ENCODE data around the gene ABHD2.

ABHD2 gene

DNA sequence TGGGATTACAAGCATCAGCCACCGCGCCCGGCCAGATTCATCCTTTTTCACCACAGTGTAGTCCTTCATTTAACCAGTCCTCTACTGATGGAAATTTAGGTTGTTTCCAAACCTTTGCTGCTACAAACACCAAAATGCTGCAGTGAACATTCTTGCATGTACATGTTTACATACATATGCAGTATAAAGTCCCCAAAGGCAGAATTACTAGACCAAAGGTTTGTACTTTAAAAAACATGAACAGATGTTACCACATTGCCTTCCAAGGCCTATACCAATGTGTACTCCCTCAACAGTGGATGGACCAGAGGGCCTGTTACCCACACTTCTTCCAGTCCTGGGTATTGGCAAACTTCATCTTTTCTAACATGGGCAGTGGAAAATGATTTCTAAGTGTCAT lies 82.1 kb downstream of the ABHD2 start:
- DNase-seq: no peak

DNA sequence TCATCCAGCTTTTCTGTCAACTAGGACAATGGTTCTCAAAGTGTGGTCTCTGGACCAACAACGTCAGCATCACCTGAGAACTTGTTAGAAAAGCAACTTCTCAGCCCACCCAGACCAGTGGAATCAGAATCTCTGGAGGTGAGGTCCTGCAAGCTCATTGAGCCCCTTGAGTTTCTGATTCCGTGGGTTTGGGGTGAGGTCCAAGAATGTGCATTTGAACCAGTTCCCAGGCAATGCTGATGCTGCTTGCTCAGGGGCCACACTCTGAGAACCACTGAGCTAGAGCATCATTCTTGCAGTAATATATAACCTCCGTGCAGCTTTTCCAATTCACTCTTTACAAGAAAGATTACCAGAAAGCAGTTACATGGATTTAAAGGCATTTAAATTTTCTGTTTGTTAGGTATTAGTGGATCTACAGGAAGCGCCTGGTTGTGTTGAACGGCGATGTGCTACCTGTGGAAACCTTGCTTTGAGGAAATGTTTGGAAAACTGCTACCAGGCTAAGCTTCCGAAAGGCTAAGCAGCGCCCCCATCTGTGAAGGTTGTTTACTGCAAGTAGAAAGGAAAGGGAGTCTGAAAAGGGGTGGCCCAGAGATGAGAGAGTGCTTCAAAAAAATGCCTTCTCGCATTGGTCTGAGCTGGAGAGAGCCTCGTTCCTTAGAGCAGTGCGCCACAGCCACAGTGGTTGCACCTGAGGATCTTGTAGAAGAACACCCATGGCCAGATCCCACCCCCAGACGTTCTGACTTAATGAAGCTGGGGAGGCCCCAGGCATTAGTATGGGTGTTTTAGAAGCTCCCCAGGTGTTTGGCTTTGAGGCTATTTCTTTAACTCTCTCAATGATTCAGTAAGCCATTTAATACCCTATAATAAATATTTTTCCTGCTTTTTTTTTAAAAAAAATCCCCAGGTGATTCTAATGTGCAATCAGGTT lies 83.1 kb downstream of the ABHD2 start:
- DNase-seq: peak; percentile 50 to 59

DNA sequence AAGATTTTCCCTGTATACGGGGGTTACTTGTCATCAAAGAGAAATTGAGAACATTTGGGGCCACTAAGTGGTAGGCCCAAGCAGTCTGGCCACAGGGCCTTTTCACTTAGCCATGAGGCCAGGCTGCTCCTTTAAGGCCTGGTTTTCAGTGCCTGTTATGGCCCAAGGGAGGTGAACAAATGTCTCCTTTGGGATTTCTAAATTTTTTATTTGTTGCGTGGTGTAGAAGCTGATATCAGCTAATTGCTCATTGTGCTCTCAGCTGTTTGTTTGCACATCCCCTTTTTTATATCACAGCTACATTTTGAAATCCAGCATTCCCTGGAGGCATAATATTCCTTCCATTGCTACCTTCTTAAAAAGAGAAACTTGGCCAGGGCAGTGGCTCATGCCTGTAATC lies 84.7 kb downstream of the ABHD2 start:
- no peak for DNase-seq

DNA sequence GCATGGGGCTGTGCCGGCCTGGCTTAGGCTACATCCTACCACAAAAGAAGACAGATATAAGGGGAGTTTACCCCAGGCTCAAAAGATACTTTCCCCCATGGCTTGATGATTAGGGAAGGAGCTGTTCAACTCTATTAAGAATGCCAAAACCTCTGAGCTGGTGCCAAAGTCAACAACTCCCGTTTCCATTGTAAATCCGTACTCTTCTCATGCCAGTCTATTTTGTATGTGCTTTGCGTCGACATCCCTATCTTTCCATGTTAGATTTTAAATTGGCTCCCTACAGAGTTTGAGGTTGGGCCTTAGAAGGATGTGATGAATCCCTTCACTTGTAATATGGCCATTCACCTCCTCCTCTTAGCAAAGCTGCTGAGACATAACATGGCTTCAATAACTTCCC lies 86.2 kb downstream of the ABHD2 start:
- DNase-seq: peak in 1 of 2 experiments; percentile 14

DNA sequence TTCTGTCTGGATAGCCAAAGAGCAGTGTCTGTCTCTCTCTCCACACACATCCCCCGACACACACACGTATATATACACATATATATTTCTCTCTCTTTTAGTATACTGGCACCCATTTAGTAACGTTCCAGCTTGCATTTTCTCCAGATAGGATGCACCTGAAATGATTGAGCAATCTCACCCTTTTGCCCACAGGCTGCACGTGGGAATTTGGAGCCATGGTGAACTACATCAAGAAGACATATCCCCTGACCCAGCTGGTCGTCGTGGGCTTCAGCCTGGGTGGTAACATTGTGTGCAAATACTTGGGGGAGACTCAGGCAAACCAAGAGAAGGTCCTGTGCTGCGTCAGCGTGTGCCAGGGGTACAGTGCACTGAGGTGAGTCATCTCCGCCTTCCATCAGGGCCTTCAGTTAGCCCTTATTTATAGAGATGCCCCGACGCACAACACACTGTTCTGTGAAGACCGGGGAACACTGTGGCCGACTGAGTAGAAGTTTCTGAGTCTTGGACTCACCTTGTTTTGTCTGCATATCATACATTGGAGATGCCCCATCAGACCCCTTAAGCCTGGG lies 87.4 kb downstream of the ABHD2 start:
- no peak for DNase-seq

DNA sequence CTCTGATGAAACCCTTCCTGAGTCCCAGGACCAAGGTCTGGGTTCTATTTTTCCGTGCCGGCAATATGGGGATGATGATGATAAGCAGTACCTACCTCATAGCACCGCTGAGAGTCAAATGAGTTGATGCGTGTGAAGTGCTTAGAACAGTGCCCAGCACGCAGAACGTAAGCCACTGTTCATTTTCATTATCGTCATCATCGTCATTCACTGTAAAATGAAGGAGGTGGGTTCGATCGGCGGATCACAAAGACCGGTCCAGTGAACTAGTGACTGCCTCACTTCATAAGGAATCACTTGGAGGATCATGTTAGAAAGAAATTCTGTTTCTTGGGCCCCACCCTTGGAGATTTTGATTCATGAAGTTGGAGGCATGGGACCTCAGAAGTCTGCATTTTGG lies 88.9 kb downstream of the ABHD2 start:
- no peak for DNase-seq

DNA sequence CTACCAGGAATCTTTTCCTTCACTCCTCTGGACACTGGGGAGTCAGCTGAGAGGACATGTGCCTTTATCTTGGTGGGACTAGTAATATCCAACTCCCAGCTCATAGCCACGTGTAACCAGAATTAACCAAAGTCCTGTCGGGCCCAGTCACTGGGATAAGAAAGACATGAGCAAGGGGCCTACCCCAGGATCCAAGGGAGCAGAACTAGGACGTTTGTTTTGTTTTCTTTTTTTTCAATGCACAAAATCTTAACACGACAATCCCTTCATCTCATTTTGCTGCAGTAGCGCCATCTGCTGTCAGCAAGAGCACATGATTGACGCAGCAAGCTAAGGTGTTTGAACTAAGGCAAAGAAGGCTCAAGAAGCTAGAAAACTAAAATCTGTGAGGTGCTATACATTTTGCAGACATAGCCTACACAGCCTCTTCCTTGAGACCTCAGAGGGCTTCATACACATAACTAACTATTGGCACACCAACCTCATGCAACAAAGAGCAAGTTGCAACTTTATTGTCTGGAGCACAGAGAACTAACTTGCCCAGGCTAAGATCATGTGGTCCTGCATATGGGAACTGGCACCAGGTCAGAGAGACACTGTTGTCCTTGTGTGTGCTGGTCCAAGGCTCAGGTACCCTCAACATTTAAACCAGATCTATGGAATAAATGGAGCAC lies 89.5 kb downstream of the ABHD2 start:
- peak; percentile 52 to 68 for DNase-seq

DNA sequence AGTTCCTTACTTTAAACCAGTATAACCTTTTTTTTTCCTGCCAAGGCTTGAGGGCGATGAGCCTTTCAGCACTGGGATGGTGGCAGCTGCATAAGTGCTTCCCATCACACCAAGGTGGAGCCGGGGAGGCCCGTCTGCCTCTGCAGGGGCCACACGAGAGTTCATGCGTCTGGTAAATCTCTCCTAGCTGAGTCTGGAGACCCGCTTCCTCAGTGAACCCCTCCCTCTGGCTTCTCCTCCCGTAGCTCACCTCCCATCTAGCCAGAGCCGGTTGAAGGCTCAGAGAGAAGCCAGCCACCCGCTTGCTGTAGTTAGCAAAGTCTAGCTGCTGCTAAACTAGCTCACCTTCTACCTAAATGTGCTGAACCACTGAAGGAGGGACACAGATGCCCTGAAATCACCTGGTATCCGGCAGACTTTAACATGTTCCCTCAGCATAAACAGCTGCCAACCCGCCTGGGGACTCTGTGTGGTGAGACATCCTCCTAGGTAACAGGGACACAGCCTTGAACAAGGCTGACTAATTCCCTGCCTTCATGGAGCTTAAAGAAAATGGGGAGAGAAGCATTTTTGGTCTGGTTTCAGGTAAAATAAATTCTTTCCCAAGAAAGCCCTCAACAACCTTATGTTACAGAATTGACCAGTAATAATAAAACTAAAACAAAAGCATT lies 90.2 kb downstream of the ABHD2 start:
- DNase-seq: no peak

DNA sequence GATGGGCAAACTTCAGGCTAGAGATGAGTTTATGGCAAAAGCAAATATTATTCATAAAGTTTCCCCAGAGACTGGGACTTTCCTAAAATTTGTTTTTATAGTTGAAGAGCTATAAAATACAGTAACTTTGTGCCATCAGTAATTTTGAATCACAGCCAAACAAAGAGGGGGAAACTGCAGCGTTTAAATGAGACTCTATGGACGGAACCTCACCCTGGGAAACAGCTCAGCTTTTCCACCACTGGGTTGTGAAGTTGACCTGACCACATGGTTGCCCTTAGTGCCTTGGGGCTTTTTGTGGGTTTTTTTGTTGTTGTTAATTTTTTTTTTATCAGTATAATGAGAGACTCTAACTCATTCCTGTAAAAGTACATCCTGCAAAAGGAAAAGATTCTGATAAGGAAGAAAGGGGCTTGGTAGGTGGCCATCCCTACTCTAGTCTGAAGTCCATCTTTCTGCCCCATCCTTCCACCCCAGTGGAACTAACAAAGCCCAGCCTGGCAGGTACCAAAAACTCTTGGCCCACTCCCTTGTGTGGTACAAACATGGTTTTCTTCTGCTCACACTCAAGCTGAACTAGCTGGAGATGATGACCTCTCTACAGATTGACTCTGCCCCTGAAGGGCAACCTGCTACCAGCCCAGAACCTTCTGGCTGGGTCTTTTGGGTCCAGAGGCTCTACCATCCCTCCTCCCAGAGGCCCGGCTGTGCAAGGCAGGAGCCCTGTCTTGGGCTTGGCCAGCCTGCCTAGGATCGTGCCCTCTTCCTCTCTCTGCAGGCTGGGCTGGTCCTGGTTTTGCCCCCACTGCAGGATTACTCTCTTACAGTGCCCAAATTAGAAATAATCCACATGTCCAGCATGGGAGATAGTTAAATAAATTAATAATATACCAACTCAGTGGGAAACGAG lies 92.0 kb downstream of the ABHD2 start:
- DNase-seq: no peak

DNA sequence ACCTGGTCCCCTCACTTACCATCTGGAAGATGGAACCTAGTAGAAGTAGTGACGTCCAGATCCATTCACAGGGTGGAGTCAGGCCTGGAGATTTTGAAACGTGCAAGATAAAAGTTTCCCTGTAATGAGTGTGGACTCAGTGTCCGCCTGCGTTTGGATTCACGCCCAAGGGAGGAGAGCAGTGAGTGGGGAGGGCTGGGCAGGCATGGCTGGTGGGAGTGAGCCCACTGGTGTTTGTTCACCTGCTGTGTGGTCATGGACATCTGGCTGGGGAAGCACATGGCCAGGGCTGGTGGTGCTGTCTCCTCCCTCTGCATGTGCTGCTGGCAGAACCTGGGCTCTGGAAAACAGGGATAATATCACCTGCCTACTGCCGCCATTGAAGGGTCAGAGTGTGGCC lies 96.1 kb downstream of the ABHD2 start:
- peak; percentile 40 to 78 for DNase-seq

DNA sequence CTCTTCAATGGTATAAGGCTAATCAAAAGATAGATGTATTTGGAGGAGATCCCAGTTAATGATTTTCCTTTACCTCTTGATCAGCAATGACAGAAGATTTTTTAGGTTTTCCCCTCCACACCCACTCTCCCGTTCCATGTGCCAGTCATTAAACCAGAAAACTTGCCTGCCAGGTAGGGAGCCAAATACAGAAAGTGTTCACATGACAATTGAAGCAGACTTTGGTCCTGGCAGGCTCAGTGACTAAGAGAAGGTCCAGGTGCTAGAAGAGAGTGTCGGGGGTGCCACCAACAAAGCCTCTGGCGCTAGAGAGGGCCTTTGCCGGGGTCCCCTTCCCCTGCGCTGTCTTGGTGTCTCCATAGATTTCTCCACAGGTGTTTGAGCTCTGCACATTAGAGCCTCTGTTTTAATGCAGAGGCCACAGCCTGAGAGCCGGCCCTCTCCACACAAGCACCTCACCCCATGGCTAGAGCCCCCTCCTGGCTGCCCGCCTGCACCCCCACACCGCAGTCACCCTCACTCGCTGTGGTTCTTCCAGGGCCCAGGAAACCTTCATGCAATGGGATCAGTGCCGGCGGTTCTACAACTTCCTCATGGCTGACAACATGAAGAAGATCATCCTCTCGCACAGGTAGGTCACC lies 96.8 kb downstream of the ABHD2 start:
- no peak for DNase-seq

DNA sequence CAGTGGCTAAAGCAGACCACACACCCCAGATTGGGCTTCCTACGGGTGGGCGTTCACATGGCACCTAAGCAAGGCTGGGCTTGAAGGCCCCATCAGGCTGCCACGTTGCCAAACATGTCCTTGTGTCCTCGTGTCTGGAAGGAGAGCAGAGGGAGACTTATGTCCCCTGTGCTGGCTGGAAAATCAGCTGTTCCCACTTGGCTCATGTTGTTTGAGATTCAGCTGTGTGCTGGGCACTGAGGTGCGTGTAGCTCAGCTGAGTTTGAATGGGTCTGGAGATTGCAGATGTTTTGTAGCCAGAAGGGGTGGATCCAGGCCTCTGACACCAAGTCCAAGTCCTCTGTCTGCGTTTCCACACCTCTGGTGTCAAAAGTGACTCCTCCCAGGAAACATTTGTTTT lies 98.5 kb downstream of the ABHD2 start:
- DNase-seq: no peak

DNA sequence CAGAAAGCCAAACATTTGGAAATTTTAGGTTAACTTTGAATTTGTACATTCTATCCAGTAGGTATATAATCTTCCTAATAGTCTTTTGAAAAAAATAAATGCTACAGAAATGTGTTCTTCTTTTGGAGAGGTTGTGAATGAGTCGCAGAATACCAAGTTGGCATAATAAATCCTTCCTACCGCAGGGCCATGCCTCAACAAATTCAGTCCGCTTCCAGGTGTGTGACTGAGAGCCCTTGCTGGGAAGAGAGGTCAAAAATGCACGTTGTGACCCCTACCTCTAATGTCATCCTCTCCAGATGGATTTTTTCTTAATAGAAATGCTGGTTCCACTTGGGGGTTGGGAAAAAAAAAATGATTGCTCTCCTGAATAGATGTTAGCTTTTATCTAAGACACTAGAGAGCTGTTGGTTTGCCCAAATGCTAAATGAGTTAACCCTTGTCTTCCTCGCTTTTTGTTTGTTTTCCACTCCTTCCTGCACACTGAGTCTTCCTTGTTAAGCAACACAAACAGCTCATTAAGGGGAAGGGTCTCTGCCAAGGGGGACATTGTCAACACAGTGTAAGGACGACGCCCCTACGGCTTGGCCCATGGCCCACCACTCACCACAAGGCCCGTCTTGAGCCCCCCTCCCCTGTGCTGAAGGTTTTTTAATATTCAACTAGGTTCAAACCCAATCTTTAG lies 99.2 kb downstream of the ABHD2 start:
- no peak for DNase-seq

DNA sequence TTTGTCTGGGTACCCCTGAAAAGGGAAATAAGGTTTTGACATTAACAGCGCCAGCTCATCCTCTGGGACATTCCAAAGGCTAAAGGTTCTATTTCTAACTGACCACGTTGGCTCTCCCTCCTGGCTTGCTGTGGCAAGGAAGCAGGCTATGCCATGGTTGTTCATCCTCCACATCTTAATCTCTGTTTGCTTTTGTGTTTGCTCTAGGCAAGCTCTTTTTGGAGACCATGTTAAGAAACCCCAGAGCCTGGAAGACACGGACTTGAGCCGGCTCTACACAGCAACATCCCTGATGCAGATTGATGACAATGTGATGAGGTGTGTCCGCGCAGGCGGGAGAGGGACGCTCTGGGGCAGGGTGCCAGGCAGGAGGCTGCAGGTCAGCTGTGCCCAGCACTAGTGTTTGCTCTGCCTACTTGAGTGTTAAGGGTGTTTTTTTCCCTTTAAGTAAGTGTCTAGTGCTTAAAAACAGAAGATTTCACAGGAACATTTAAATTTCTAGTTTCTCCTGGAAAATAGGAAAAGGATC lies 99.8 kb downstream of the ABHD2 start:
- DNase-seq: no peak

DNA sequence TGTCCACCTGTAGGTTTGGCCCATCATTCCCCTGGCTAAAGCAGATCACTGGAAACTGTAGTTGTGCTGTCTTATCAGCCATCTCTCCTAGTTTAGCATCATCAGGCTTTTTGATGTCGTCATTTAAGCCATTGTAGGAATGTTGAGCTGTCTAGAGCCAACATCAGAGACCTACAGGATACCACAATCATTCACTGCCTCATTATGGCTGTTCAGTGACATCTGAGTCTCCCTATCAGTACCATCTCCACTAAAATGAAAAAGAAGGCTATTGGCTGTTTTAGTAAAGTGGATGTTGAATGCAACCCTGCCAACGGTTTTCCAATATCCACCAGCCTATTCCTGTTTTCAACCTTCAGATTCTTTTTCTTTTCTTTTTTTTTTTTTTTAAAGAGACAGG lies 103.9 kb downstream of the ABHD2 start:
- DNase-seq: no peak

DNA sequence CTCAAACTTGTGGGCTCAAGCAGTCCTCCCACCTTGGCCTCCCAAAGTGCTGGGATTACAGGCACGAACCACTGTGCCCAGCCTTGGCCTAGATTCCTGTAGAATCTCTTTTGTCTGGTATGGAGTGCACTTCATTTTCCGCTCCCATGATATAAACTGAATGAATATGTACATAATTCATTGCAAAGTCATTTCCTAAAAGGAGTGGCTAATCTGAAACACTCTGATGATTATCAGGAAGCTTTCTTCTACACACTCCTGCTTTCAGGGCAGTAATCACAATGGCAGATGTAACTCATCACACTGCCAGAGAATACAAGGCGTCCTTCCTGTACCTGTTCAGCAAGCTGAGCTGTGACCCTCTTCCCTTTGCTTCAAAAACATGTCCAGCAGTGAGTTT lies 104.5 kb downstream of the ABHD2 start:
- no peak for DNase-seq

DNA sequence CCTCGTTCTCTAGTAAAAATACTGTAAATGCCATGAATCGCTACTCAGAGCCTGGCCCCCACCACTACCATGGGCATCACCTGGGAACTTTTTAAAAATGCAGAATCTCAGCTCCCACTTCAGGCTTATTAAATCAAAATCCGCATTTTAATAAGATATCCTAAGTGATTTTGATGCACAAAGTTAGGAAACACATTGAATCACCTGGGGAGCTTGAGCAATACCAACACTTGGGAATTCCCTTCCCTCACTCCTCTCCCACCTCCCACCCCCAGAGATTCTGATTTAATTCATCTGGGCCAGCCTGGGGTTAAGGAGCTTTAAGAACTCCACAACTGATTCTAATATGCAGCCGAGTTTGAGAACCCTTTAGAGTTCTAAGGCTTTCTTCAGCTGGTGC lies 106.4 kb downstream of the ABHD2 start:
- DNase-seq: no peak

DNA sequence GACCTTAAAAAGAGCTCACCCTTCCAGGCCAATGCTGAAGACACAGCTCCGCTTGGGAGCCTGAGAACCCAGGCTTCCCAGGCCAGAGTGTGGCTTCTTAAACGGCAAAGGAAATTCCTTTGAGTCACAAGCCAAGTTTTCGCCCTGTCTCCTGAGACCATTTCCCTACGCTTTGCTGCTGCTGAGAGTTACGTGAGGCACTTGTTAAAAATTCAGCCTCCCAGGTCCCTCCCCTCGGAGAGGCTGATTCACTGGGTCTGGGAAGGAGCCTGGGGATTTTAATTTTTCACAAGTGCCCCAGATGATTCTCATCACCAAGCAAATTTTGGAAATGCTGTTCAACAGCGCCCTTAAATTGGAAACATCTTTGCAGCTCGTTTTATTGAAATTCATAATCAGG lies 107.6 kb downstream of the ABHD2 start:
- no peak for DNase-seq

DNA sequence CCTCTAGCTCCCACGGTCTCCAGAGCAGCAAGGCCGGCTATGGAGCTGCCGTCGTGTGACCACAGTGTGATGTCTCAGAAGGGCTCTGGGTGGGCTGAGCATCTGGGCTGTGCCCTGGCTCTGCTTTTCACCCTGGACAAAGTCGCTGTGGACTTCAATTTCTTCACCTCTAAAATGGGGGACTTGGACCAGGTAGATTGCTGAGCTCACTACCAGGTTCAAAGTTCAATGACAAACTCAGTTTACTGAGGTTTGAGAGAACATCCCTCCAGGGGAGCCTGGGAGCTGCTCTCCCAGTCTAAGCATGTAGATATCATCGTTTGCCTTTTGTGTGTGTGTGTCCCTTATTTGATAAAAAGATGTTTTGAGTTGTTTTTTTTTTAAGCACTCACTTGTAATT lies 108.0 kb downstream of the ABHD2 start:
- no peak for DNase-seq

DNA sequence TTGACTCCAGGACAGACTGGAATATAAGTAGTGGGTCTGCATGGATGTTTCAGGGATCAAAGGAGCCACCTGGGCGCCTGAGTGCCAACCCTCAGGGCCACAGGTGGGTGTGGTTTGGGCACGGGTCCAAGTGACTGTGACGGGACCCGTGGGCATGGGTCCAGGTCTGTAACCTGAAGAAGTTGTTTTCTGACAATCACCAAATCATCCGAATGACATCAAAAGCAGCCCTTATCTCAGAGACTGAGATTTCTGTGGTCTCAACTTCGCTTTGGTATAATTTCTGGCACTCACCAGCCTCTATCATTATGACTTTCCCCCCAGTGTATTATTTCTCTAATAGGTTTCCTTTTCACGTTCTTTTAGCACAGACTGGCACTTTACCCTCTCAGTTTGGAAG lies 108.7 kb downstream of the ABHD2 start:
- DNase-seq: peak in 1 of 2 experiments; percentile 56

DNA sequence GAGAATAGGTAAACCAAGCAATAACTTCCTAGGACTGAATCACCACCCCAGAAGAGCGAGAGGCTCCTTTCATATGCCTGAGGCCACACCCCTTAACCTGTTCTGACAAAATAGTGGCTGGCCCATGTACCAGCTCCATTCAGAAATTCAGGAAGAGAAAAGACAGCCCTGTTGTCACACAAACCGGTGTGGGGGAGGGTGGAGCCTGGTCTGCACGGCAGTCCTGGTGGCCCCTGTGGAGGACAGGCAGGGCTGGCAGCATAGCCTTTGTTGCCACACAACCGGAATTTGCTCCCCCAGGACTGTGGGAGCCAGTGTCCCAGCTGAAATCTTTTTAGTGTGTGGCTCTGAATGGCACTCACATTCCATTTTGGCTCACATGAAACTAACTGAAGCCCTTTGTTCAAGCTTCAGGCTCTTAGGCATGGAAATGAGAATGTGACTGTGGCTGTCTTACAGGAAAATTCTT lies 109.3 kb downstream of the ABHD2 start:
- DNase-seq: peak; percentile 40 to 51
